Measurements from ENCODE around the gene CARD9.

DNA sequence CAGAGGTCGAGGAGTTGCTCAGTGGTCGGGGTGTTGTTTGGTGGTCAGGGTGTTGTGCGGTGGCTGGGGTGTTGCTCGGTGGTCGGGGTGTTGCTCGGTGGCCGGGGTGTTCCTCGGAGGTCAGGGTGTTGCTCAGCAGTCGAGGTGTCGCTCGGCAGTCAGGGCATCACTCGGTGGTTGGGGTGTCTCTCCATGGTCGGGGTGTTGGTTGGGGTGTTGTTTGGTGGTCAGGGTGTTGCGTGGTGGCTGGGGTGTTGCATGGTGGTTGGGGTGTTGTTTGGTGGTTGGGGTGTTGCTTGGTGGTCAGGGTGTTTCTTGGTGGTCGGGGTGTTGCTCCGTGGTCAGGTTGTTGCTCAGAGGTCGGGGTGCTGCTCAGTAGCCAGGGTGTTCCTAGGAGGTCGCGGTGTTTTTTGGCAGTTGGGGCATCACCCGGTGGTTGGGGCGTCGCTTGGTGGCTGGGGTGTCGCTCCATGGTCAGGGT lies 57.2 kb downstream of the CARD9 start:
- no peak for TF ChIP-seq CTCF (IDR thresholded peaks at IDR 0.05)
- TF ChIP-seq EZH2 (IDR thresholded peaks at IDR 0.05) = no peak

Data from neural progenitor cell (in vitro differentiated cells).